ENCODE data around the gene ANKRD11. TPM values are rescaled to one million over a fixed set of nuclear protein-coding genes. Genes with fewer than 3 reads are reported as not detected.
"Not testable (repeated sequence)": the region's sequence is repeated elsewhere in the genome, so short reads cannot be mapped to it uniquely, and the experiment has no call there.

Gene ANKRD11
- total RNA-seq, 1 experiment from 2014 or later: 266 TPM

GRCh38 chr16:89261691-89262563 is 228.4 kb downstream of the ANKRD11 start (continued):
- TF ChIP-seq ZBTB33 (IDR thresholded peaks at IDR 0.05; ENCODE audit: extremely low read depth, insufficient replicate concordance, low read length) (no peak), CBX3 (IDR thresholded peaks at IDR 0.05; ENCODE audit: low read depth) (no peak), POLR2AphosphoS5 (IDR thresholded peaks at IDR 0.05; ENCODE audit: low read depth, low read length) (no peak), SRF (IDR thresholded peaks at IDR 0.05; ENCODE audit: low read depth) (no peak), CEBPB (IDR thresholded peaks at IDR 0.05; ENCODE audit: low read depth) (no peak), EGR1 (IDR thresholded peaks at IDR 0.05; ENCODE audit: low read depth) (no peak), TCF7L2 (IDR thresholded peaks at IDR 0.05; ENCODE audit: borderline replicate concordance, extremely low read depth, insufficient read depth, insufficient read length) (no peak), JUND (IDR thresholded peaks at IDR 0.05) (no peak)
- TF ChIP-seq, protein P1, sequence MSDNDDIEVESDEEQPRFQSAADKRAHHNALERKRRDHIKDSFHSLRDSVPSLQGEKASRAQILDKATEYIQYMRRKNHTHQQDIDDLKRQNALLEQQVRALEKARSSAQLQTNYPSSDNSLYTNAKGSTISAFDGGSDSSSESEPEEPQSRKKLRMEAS (IDR thresholded peaks at IDR 0.05): no peak

DNA sequence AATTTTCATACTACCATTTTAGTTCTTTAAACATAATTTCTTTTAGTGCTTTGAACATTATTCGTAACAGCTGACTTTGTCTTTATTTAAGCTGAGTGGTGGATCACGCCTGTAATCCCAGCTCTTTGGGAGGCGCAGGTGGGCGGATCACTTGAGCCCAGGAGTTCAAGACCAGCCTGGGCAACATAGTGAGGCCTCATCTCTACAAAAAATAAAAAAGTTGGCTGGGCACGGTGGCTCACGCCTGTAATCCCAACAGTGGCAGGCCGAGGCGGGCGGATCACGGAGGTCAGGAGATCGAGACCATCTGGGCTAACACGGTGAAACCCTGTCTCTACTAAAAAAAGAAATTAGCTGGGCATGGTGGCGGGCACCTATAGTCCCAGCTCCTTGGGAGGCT is 230.5 kb downstream of the ANKRD11 start:
- H3K9ac ChIP-seq (ENCODE audit: low read length); H3K9me3 ChIP-seq (ENCODE audit: control insufficient read depth in 1 of 2, insufficient read depth in 1 of 2, low read depth in 1 of 2, low read length in 2 of 2); POLR2A ChIA-PET; DNase-seq (ENCODE audit: low read depth, low spot score); H2AFZ ChIP-seq (ENCODE audit: low read depth, low read length, poor library complexity, severe bottlenecking); RAD21 ChIA-PET (ENCODE audit: low non-redundant PET in 1 of 2, low total read pairs in 2 of 2, uncharacterized antibody in 2 of 2, unreplicated experiment in 2 of 2); BruUV-seq (replicated peaks); CTCF ChIA-PET; H3K9me2 ChIP-seq (ENCODE audit: insufficient read depth); ATAC-seq; H3K79me2 ChIP-seq (ENCODE audit: insufficient read depth, low read length); H3K27ac ChIP-seq (ENCODE audit: low read depth, low read length); H4K20me1 ChIP-seq (ENCODE audit: insufficient read depth); H3K4me2 ChIP-seq (ENCODE audit: low read length); H3K36me3 ChIP-seq (ENCODE audit: control insufficient read depth in 1 of 2, insufficient read depth in 2 of 2, low read length in 2 of 2); H3K4me3 ChIP-seq (replicated peaks in 1 of 2; ENCODE audit: low read depth in 1 of 2, low read length in 2 of 2); H3K27me3 ChIP-seq (ENCODE audit: insufficient read depth, low read length); intact Hi-C loops (cut with micrococcal nuclease): not testable (repeated sequence)
- peaks cover 10 to 19% of the 10 kb centered on the region in 2 experiments for H3K4me1 ChIP-seq (ENCODE audit: control insufficient read depth in 1 of 2, insufficient read depth in 2 of 2, low read length in 2 of 2)

Measured in HCT116 (cell line).